Measurements from ENCODE around the gene ZNF786. TPM values are rescaled to one million over a fixed set of nuclear protein-coding genes. Genes with fewer than 3 reads are reported as not detected.

Gene ZNF786
- total and polyA plus RNA-seq, 10 donors = 2.8 to 10.6 (median 7.6) TPM

GRCh38 chr7:149071641-149072437 is 18.7 kb downstream of the ZNF786 start:
- no peaks in the 10 kb centered on the region for H3K27me3 ChIP-seq (replicated peaks in 1 of 7)
- H3K27ac ChIP-seq = peak overlapping the region in 6 of 8 donors; percentile 15 to 82 (median 60)
- DNase-seq = peak; percentile 86
- H3K4me1 ChIP-seq = peaks cover 0 to 15% (median 0%) of the 10 kb centered on the region in 6 donors
- TF ChIP-seq POLR2A (IDR thresholded peaks at IDR 0.05) (no peak), CTCF (IDR thresholded peaks at IDR 0.05 in 8 of 11, conservative IDR thresholded peaks at IDR 0.05 in 3 of 11) (peak in 7 of 11 experiments; percentile 16 to 71 (median 32)), POLR2AphosphoS5 (IDR thresholded peaks at IDR 0.05) (peak; percentile 48 to 80 (median 64))
- 72 to 84% (median 74%) methylated on average over 23 to 46 of the region's 46 CpGs for WGBS, 5 donors
- peak overlapping the region in 3 of 8 donors; percentile 18 to 33 (median 27) for H3K4me3 ChIP-seq
- intact Hi-C loops (cut with DNase I; ENCODE audit: low total_unique reads) = no loop called here
- peaks cover 0 to 71% (median 33%) of the 10 kb centered on the region in 6 donors for H3K36me3 ChIP-seq
- no peaks in the 10 kb centered on the region for H3K9me3 ChIP-seq

GRCh38 chr7:149071182-149071635 is 19.3 kb downstream of the ZNF786 start:
- Histone ChIP-seq H3K27ac (peak overlapping the region in 4 of 8 donors; percentile 56 to 82 (median 64)), H3K9me3 (no peaks in the 10 kb centered on the region), H3K36me3 (peaks cover 0 to 64% (median 33%) of the 10 kb centered on the region in 6 donors), H3K4me3 (peak overlapping the region in 3 of 8 donors; percentile 18 to 33 (median 27)), H3K27me3 (replicated peaks in 1 of 7) (no peaks in the 10 kb centered on the region), H3K4me1 (peaks cover 0 to 16% (median 0%) of the 10 kb centered on the region in 6 donors)
- no peak for DNase-seq
- no peak for TF ChIP-seq CTCF (IDR thresholded peaks at IDR 0.05 in 8 of 11, conservative IDR thresholded peaks at IDR 0.05 in 3 of 11)
- TF ChIP-seq POLR2AphosphoS5 (IDR thresholded peaks at IDR 0.05) = no peak
- TF ChIP-seq POLR2A (IDR thresholded peaks at IDR 0.05) = no peak
- intact Hi-C loops (cut with DNase I; ENCODE audit: low total_unique reads) = no loop called here
- WGBS, 5 donors = 80 to 97% (median 91%) methylated on average over 17 to 29 of the region's 29 CpGs

GRCh38 chr7:149070372-149071125 is 20.0 kb downstream of the ZNF786 start:
- DNase-seq = peak; percentile 56
- TF ChIP-seq POLR2A (IDR thresholded peaks at IDR 0.05) = no peak
- TF ChIP-seq POLR2AphosphoS5 (IDR thresholded peaks at IDR 0.05) = peak in 1 of 3 donors; percentile 14
- H3K27ac ChIP-seq = peak overlapping the region in 3 of 8 donors; percentile 64 to 82 (median 65)
- no peaks in the 10 kb centered on the region for H3K9me3 ChIP-seq
- no peak overlapping the region for H3K4me3 ChIP-seq
- no peaks in the 10 kb centered on the region for H3K27me3 ChIP-seq (replicated peaks in 1 of 7)
- intact Hi-C loops (cut with DNase I; ENCODE audit: low total_unique reads) = no loop called here
- H3K4me1 ChIP-seq = peaks cover 0 to 20% (median 2%) of the 10 kb centered on the region in 6 donors
- H3K36me3 ChIP-seq = peaks cover 0 to 61% (median 33%) of the 10 kb centered on the region in 6 donors
- 93 to 97% (median 95%) methylated on average over 20 to 31 of the region's 31 CpGs for WGBS, 5 donors

GRCh38 chr7:149067869-149068268 is 22.6 kb downstream of the ZNF786 start:
- no peak overlapping the region for H3K27ac ChIP-seq
- H3K27me3 ChIP-seq (replicated peaks in 1 of 7) = no peaks in the 10 kb centered on the region
- intact Hi-C loops (cut with DNase I; ENCODE audit: low total_unique reads) = no loop called here
- WGBS, 5 donors = 59 to 76% (median 75%) methylated on average over 4 of the region's 4 CpGs
- no peak overlapping the region for H3K4me3 ChIP-seq
- peaks cover 0 to 29% (median 4%) of the 10 kb centered on the region in 6 donors for H3K4me1 ChIP-seq
- TF ChIP-seq POLR2A (IDR thresholded peaks at IDR 0.05) (no peak), CTCF (IDR thresholded peaks at IDR 0.05 in 8 of 11, conservative IDR thresholded peaks at IDR 0.05 in 3 of 11) (no peak), POLR2AphosphoS5 (IDR thresholded peaks at IDR 0.05) (no peak)
- H3K9me3 ChIP-seq = no peaks in the 10 kb centered on the region
- DNase-seq = no peak
- H3K36me3 ChIP-seq = peaks cover 0 to 48% (median 26%) of the 10 kb centered on the region in 6 donors

Measured in spleen (tissue), 11 donors.